Astrocyte (in vitro differentiated cells and primary cell): ENCODE results near the gene SMARCD1. TPM values are rescaled to one million over a fixed set of nuclear protein-coding genes. Genes with fewer than 3 reads are reported as not detected.
A peak's percentile ranks its signal among the peaks of the same experiment; 100 is the strongest.

Experiments used
- DNase-seq: peaks from one replicate; pipeline ENCODE4 v3.0.0-alpha.2; 2010; ENCODE audit warnings: low read depth
- FAIRE-seq: peaks from 2 replicates; lab custom pipeline; 2011; peaks lifted over from hg19 to GRCh38; lab: Jason Lieb, UNC
- H2AFZ ChIP-seq: 2 replicates; pipeline ENCODE4 v1.6.0; 2012; ENCODE audit warnings: low read depth, low read length, inconsistent platforms
- H3K27ac ChIP-seq: 2 replicates; pipeline ENCODE4 v1.5.1; 2011; ENCODE audit warnings: low read depth, low read length, inconsistent platforms
- H3K27me3 ChIP-seq: 2 replicates; pipeline ENCODE4 v1.6.0; 2011; ENCODE audit warnings: low read length, inconsistent platforms; ENCODE audit not compliant: insufficient read depth
- H3K36me3 ChIP-seq: 2 replicates; pipeline ENCODE4 v1.5.1; 2011; ENCODE audit warnings: low read length, inconsistent platforms; ENCODE audit not compliant: insufficient read depth
- H3K4me1 ChIP-seq: 2 replicates; pipeline ENCODE4 v1.5.1; 2011; ENCODE audit warnings: low read length, inconsistent platforms; ENCODE audit not compliant: insufficient read depth
- H3K4me2 ChIP-seq: 2 replicates; pipeline ENCODE4 v1.6.0; 2012; ENCODE audit warnings: low read length, inconsistent platforms
- H3K4me3 ChIP-seq: 2 replicates; pipeline ENCODE4 v1.5.1; 2011; ENCODE audit warnings: low read depth, mild to moderate bottlenecking, low read length, inconsistent platforms; ENCODE audit not compliant: insufficient read depth
- H3K79me2 ChIP-seq: 2 replicates; pipeline ENCODE4 v1.6.0; 2012; ENCODE audit warnings: mild to moderate bottlenecking, low read length, inconsistent platforms; ENCODE audit not compliant: insufficient read depth
- H3K9ac ChIP-seq: 2 replicates; pipeline ENCODE4 v1.6.0; 2012; ENCODE audit warnings: mild to moderate bottlenecking, low read length, inconsistent platforms
- H3K9me3 ChIP-seq: 2 replicates; pipeline ENCODE4 v1.5.1; 2012; ENCODE audit warnings: low read depth, mild to moderate bottlenecking, low read length, inconsistent platforms; ENCODE audit not compliant: insufficient read depth
- H4K20me1 ChIP-seq: 2 replicates; pipeline ENCODE4 v1.6.0; 2012; ENCODE audit warnings: low read length, inconsistent platforms; ENCODE audit not compliant: insufficient read depth
- H3K27ac Mint-ChIP-seq: one replicate; pipeline ENCODE4 v1.8.0; 2021; ENCODE audit warnings: mild to moderate bottlenecking, mixed read lengths; ENCODE audit not compliant: unreplicated experiment
- H3K27me3 Mint-ChIP-seq: one replicate; pipeline ENCODE4 v1.8.0; 2021; ENCODE audit warnings: low read depth, mixed read lengths; ENCODE audit not compliant: unreplicated experiment
- H3K36me3 Mint-ChIP-seq: one replicate; pipeline ENCODE4 v1.8.0; 2021; ENCODE audit warnings: low read depth, mixed read lengths; ENCODE audit not compliant: unreplicated experiment
- H3K4me1 Mint-ChIP-seq: one replicate; pipeline ENCODE4 v1.8.0; 2021; ENCODE audit warnings: low read depth, mixed read lengths; ENCODE audit not compliant: unreplicated experiment
- H3K4me3 Mint-ChIP-seq: one replicate; pipeline ENCODE4 v1.8.0; 2021; ENCODE audit warnings: mild to moderate bottlenecking, moderate library complexity, mixed read lengths; ENCODE audit not compliant: unreplicated experiment
- H3K9me3 Mint-ChIP-seq: one replicate; pipeline ENCODE4 v1.8.0; 2021; ENCODE audit warnings: mild to moderate bottlenecking, mixed read lengths; ENCODE audit not compliant: unreplicated experiment
- EZH2 ChIP-seq: IDR thresholded peaks from 2 replicates; pipeline ENCODE4 v1.6.1; 2012; ENCODE audit warnings: mild to moderate bottlenecking, low read length, inconsistent platforms; ENCODE audit not compliant: insufficient read depth
- total RNA-seq: library from RNA; stranded (reverse); gene quantifications from 2 replicates; pipeline ENCODE4 v1.2.1, GENCODE V29; 2021
- TF ChIP-seq, protein P1 (sequence below): IDR thresholded peaks from 2 replicates; pipeline ENCODE4 v1.5.1; 2011; ENCODE audit warnings: low read depth, mild to moderate bottlenecking, inconsistent platforms, low read length, moderate library complexity; ENCODE audit not compliant: insufficient read depth

SMARCD1 gene
- total RNA-seq, 1 donor from 2014 or later = 64.4 TPM

DNA sequence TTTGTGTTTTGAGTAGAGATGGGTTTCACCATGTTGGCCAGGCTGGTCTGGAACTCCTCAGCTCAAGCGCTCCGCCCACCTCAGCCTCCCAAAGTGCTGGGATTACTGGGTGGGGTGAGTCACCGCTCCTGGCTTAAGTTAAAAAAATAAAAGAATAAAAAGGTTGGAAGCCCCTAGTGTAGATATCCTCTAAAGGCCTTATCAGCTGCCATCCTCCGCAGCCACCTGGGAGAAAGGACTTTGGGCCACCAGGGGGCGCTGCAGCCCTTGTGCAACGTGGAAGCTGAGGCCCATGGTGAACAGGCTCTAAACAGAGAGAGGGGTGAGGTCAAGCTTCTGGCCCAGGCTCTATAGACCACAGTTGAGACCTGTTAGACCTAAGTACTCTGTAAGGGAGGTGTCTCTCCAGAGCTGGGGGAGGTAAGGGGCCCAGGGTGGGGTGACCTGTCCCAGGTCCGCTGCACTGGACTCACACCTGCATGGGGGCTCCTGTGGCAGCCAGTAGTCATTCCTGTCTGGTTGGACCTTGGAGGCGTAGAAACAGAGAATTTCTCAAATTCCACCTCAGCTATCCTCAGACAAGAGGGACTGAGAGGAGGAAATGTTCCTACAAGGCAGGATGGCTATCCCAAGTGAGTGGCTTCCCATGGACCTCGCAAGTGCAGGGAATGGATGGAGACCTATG lies 45.8 kb upstream of the SMARCD1 start:
- H3K4me3 Mint-ChIP-seq = no peak overlapping the region
- Histone ChIP-seq H3K9ac (no peak overlapping the region), H3K4me3 (no peak overlapping the region), H4K20me1 (no peaks in the 10 kb centered on the region), H3K4me1 (peaks cover 6% of the 10 kb centered on the region), H3K79me2 (no peaks in the 10 kb centered on the region), H3K36me3 (no peaks in the 10 kb centered on the region), H3K27ac (no peak overlapping the region), H3K4me2 (no peak overlapping the region), H2AFZ (no peak overlapping the region), H3K9me3 (no peaks in the 10 kb centered on the region), H3K27me3 (peaks cover 3% of the 10 kb centered on the region)
- TF ChIP-seq, protein P1, sequence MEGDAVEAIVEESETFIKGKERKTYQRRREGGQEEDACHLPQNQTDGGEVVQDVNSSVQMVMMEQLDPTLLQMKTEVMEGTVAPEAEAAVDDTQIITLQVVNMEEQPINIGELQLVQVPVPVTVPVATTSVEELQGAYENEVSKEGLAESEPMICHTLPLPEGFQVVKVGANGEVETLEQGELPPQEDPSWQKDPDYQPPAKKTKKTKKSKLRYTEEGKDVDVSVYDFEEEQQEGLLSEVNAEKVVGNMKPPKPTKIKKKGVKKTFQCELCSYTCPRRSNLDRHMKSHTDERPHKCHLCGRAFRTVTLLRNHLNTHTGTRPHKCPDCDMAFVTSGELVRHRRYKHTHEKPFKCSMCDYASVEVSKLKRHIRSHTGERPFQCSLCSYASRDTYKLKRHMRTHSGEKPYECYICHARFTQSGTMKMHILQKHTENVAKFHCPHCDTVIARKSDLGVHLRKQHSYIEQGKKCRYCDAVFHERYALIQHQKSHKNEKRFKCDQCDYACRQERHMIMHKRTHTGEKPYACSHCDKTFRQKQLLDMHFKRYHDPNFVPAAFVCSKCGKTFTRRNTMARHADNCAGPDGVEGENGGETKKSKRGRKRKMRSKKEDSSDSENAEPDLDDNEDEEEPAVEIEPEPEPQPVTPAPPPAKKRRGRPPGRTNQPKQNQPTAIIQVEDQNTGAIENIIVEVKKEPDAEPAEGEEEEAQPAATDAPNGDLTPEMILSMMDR = peak; percentile 80
- TF ChIP-seq EZH2 = no peak
- H3K4me1 Mint-ChIP-seq = peaks cover 6% of the 10 kb centered on the region
- H3K27ac Mint-ChIP-seq = no peak overlapping the region
- FAIRE-seq (no peak), DNase-seq (peak; percentile 59)
- H3K27me3 Mint-ChIP-seq = peaks cover 16% of the 10 kb centered on the region
- no peaks in the 10 kb centered on the region for H3K9me3 Mint-ChIP-seq
- no peaks in the 10 kb centered on the region for H3K36me3 Mint-ChIP-seq

- H3K27ac ChIP-seq = no peak overlapping the region
- H3K9me3 Mint-ChIP-seq = no peaks in the 10 kb centered on the region
- H3K27ac Mint-ChIP-seq = no peak overlapping the region
- TF ChIP-seq EZH2 = no peak
- TF ChIP-seq, protein P1 = no peak
- H3K9me3 ChIP-seq = no peaks in the 10 kb centered on the region
- FAIRE-seq (no peak), DNase-seq (no peak)
- no peaks in the 10 kb centered on the region for H3K36me3 ChIP-seq
- H3K4me3 Mint-ChIP-seq = no peak overlapping the region
- H3K27me3 Mint-ChIP-seq = peaks cover 16% of the 10 kb centered on the region
- no peak overlapping the region for H3K4me3 ChIP-seq
- peaks cover 3% of the 10 kb centered on the region for H3K27me3 ChIP-seq
- no peak overlapping the region for H2AFZ ChIP-seq
- no peaks in the 10 kb centered on the region for H3K36me3 Mint-ChIP-seq
- H3K9ac ChIP-seq = no peak overlapping the region
- H3K79me2 ChIP-seq = no peaks in the 10 kb centered on the region
- peaks cover 6% of the 10 kb centered on the region for H3K4me1 Mint-ChIP-seq
- H3K4me2 ChIP-seq = no peak overlapping the region
- H4K20me1 ChIP-seq = no peaks in the 10 kb centered on the region
- H3K4me1 ChIP-seq = peaks cover 6% of the 10 kb centered on the region
These were observed 44.5 kb upstream of the SMARCD1 start for GRCh38 chr12:50040657-50041056.

DNA sequence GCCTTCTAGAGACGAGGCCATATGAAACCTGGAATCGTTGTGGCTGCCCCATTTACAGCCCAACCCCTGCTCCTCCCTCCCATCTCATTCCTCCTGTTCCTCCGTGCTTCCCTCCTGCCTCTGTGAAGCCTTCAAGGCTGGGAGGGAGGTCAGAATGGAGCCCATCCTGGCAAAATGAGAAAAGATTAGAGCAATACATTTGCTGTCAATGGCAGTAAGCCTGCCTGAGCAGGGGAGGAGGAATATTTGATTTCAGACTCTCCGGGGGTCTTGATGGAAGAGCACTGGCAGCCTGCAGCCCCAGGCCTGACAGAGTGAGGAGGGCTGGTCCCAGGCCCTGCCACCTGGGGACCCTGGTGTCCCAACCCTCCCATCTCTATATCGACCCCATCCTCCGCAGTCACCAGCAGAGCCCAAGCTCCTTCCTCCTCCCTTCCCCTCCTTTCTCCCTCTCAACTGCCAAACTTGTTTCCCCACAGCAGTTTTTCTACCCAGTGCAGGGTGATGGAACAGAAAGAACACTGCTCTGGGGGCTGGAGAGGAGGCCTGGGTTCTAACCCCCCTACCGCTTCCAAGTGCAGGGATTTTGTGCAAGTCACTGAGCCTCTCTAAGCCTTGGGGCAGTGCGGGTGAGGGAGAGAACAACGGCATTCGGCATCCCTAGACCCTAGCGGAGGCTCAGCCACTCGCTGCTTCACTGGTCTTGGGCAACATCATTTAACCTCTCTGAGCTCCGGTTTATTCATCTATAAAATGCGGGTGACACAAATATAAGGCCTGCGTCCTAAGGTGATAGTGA lies 43.9 kb upstream of the SMARCD1 start:
- FAIRE-seq = no peak
- Histone ChIP-seq H3K9ac (no peak overlapping the region), H4K20me1 (no peaks in the 10 kb centered on the region), H3K9me3 (no peaks in the 10 kb centered on the region), H3K36me3 (no peaks in the 10 kb centered on the region), H3K4me1 (peaks cover 6% of the 10 kb centered on the region), H3K4me2 (no peak overlapping the region), H3K27ac (no peak overlapping the region), H3K4me3 (no peak overlapping the region), H3K79me2 (no peaks in the 10 kb centered on the region), H3K27me3 (peaks cover 3% of the 10 kb centered on the region), H2AFZ (no peak overlapping the region)
- TF ChIP-seq, protein P1 = no peak
- no peak for TF ChIP-seq EZH2
- DNase-seq = no peak
- Mint-ChIP-seq H3K9me3 (peaks cover 2% of the 10 kb centered on the region), H3K27me3 (peaks cover 16% of the 10 kb centered on the region), H3K4me1 (peaks cover 6% of the 10 kb centered on the region), H3K36me3 (no peaks in the 10 kb centered on the region), H3K4me3 (no peak overlapping the region), H3K27ac (no peak overlapping the region)
